Activated effector memory CD4-positive, alpha-beta T cell treated with Interleukin-2 at 50 U/mL for 16 hours (primary cell): ENCODE data around the gene ATXN2.
A peak's percentile ranks its signal among the peaks of the same experiment; 100 is the strongest.
"Not testable (repeated sequence)": the region's sequence is repeated elsewhere in the genome, so short reads cannot be mapped to it uniquely, and the experiment has no call there.

Experiments used
- DNase-seq: peaks from one replicate; pipeline ENCODE4 v3.0.0-alpha.2; 2020

Gene ATXN2

GRCh38 chr12:111600205-111600642 is 1.1 kb upstream of the ATXN2 start:
- DNase-seq: no peak

- peak; percentile 80 for DNase-seq
Observed at GRCh38 chr12:111599453-111600204, 514 bp upstream of the ATXN2 start.

- peak; percentile 8 for DNase-seq
Observed at GRCh38 chr12:111597831-111598636, 1.1 kb downstream of the ATXN2 start.

- DNase-seq: no peak
Observed at GRCh38 chr12:111596985-111597830, 1.9 kb downstream of the ATXN2 start.

GRCh38 chr12:111595341-111595835 is 3.7 kb downstream of the ATXN2 start:
- DNase-seq: not testable (repeated sequence)

- not testable (repeated sequence) for DNase-seq
Observed at GRCh38 chr12:111591399-111592010, 7.6 kb downstream of the ATXN2 start.

GRCh38 chr12:111590552-111590951 is 8.6 kb downstream of the ATXN2 start:
- no peak for DNase-seq

GRCh38 chr12:111589601-111590000 is 9.5 kb downstream of the ATXN2 start:
- no peak for DNase-seq

- no peak for DNase-seq
Observed at GRCh38 chr12:111588010-111588409, 11.1 kb downstream of the ATXN2 start.

- no peak for DNase-seq
Observed at GRCh38 chr12:111586986-111587385, 12.1 kb downstream of the ATXN2 start.

- no peak for DNase-seq
Observed at GRCh38 chr12:111585690-111586089, 13.4 kb downstream of the ATXN2 start.

GRCh38 chr12:111584959-111585358 is 14.2 kb downstream of the ATXN2 start:
- DNase-seq: no peak

GRCh38 chr12:111583506-111583905 is 15.6 kb downstream of the ATXN2 start:
- DNase-seq: not testable (repeated sequence)

- no peak for DNase-seq
Observed at GRCh38 chr12:111582133-111582747, 16.9 kb downstream of the ATXN2 start.

- no peak for DNase-seq
Observed at GRCh38 chr12:111581434-111582132, 17.5 kb downstream of the ATXN2 start.

GRCh38 chr12:111580737-111581136 is 18.4 kb downstream of the ATXN2 start:
- no peak for DNase-seq

- DNase-seq: no peak
Observed at GRCh38 chr12:111580119-111580425, 19.0 kb downstream of the ATXN2 start.

- no peak for DNase-seq
Observed at GRCh38 chr12:111578971-111579340, 20.2 kb downstream of the ATXN2 start.

GRCh38 chr12:111578276-111578970 is 20.7 kb downstream of the ATXN2 start:
- DNase-seq: no peak

- no peak for DNase-seq
Observed at GRCh38 chr12:111574797-111575443, 24.2 kb downstream of the ATXN2 start.
